Central memory CD8-positive, alpha-beta T cell (primary cell): Measurements from ENCODE around the gene DOP1B.
"Not testable (repeated sequence)": the region's sequence is repeated elsewhere in the genome, so short reads cannot be mapped to it uniquely, and the experiment has no call there.

ENCODE experiments used
- ATAC-seq: fragments of 150-1000 bp; cut with Tn5 transposase; replicated peaks from 2 replicates; pipeline ENCODE4 v1.10.0; 2022; ENCODE audit warnings: mild to moderate bottlenecking, moderate FRiP score, moderate number of reproducible peaks; ENCODE audit not compliant: poor library complexity, severe bottlenecking; ENCODE audit errors: extremely low read depth
- DNase-seq, 2 donors: peaks; one replicate each; pipeline ENCODE4 v3.0.0; 2021; ENCODE audit warnings: low spot score in 2 of 2
- H3K27ac Mint-ChIP-seq: one replicate; pipeline ENCODE4 v1.8.0; 2022; ENCODE audit warnings: low read depth, mild to moderate bottlenecking, moderate library complexity, mixed read lengths
- H3K27me3 Mint-ChIP-seq: one replicate; pipeline ENCODE4 v1.8.0; 2022; ENCODE audit warnings: mixed read lengths
- H3K36me3 Mint-ChIP-seq: one replicate; pipeline ENCODE4 v1.8.0; 2022; ENCODE audit warnings: mild to moderate bottlenecking, moderate library complexity, mixed read lengths; ENCODE audit not compliant: insufficient read depth
- H3K4me1 Mint-ChIP-seq: one replicate; pipeline ENCODE4 v1.8.0; 2022; ENCODE audit warnings: mixed read lengths
- H3K4me3 Mint-ChIP-seq: one replicate; pipeline ENCODE4 v1.8.0; 2022; ENCODE audit warnings: mild to moderate bottlenecking, moderate library complexity, mixed read lengths
- H3K9me3 Mint-ChIP-seq: one replicate; pipeline ENCODE4 v1.8.0; 2022; ENCODE audit warnings: mixed read lengths

DOP1B gene

GRCh38 chr21:36126208-36126565 lies 30.4 kb upstream of the DOP1B start:
- peaks cover 16% of the 10 kb centered on the region for H3K4me1 Mint-ChIP-seq
- H3K4me3 Mint-ChIP-seq, result no peak overlapping the region
- ATAC-seq, result no peak
- DNase-seq, result no peak
- H3K9me3 Mint-ChIP-seq, result no peaks in the 10 kb centered on the region
- H3K27ac Mint-ChIP-seq, result no peak overlapping the region
- H3K27me3 Mint-ChIP-seq, result no peaks in the 10 kb centered on the region
- peaks cover 3% of the 10 kb centered on the region for H3K36me3 Mint-ChIP-seq

GRCh38 chr21:36126621-36127110 lies 30.0 kb upstream of the DOP1B start:
- ATAC-seq (no peak), DNase-seq (no peak)
- peaks cover 3% of the 10 kb centered on the region for H3K36me3 Mint-ChIP-seq
- no peaks in the 10 kb centered on the region for H3K27me3 Mint-ChIP-seq
- H3K4me3 Mint-ChIP-seq, result no peak overlapping the region
- no peak overlapping the region for H3K27ac Mint-ChIP-seq
- H3K9me3 Mint-ChIP-seq, result no peaks in the 10 kb centered on the region
- H3K4me1 Mint-ChIP-seq, result peaks cover 16% of the 10 kb centered on the region

GRCh38 chr21:36127250-36127904 lies 29.2 kb upstream of the DOP1B start:
- Mint-ChIP-seq H3K27me3 (no peaks in the 10 kb centered on the region), H3K4me3 (no peak overlapping the region), H3K9me3 (no peaks in the 10 kb centered on the region), H3K4me1 (peaks cover 16% of the 10 kb centered on the region), H3K36me3 (peaks cover 3% of the 10 kb centered on the region), H3K27ac (no peak overlapping the region)
- no peak for ATAC-seq
- no peak for DNase-seq

GRCh38 chr21:36127977-36128376 lies 28.6 kb upstream of the DOP1B start:
- Mint-ChIP-seq H3K36me3 (peaks cover 3% of the 10 kb centered on the region), H3K4me3 (no peak overlapping the region), H3K27me3 (no peaks in the 10 kb centered on the region), H3K4me1 (peaks cover 16% of the 10 kb centered on the region), H3K9me3 (no peaks in the 10 kb centered on the region), H3K27ac (no peak overlapping the region)
- DNase-seq (no peak), ATAC-seq (no peak)

- Mint-ChIP-seq H3K27me3 (no peaks in the 10 kb centered on the region), H3K36me3 (peaks cover 5% of the 10 kb centered on the region), H3K4me3 (peak overlapping the region; percentile 53), H3K27ac (no peak overlapping the region), H3K4me1 (peaks cover 21% of the 10 kb centered on the region), H3K9me3 (no peaks in the 10 kb centered on the region)
- ATAC-seq (no peak), DNase-seq (no peak)
Measured at GRCh38 chr21:36129219-36129618, 27.4 kb upstream of the DOP1B start.

GRCh38 chr21:36130414-36130762 lies 26.2 kb upstream of the DOP1B start:
- not testable (repeated sequence) for DNase-seq, ATAC-seq, H3K27me3 Mint-ChIP-seq, H3K36me3 Mint-ChIP-seq, H3K9me3 Mint-ChIP-seq
- H3K27ac Mint-ChIP-seq, result peak overlapping the region; percentile 88
- H3K4me3 Mint-ChIP-seq, result peak overlapping the region; percentile 91
- H3K4me1 Mint-ChIP-seq, result peaks cover 24% of the 10 kb centered on the region

- H3K4me3 Mint-ChIP-seq, result peak overlapping the region; percentile 91
- DNase-seq, H3K27me3 Mint-ChIP-seq, ATAC-seq, H3K36me3 Mint-ChIP-seq, H3K9me3 Mint-ChIP-seq, H3K27ac Mint-ChIP-seq: not testable (repeated sequence)
- H3K4me1 Mint-ChIP-seq, result peaks cover 22% of the 10 kb centered on the region
Measured at GRCh38 chr21:36130839-36131238, 25.8 kb upstream of the DOP1B start.

- ATAC-seq (no peak), DNase-seq (no peak)
- no peak overlapping the region for H3K27ac Mint-ChIP-seq
- H3K27me3 Mint-ChIP-seq, result no peaks in the 10 kb centered on the region
- no peak overlapping the region for H3K4me3 Mint-ChIP-seq
- H3K36me3 Mint-ChIP-seq, result peaks cover 8% of the 10 kb centered on the region
- H3K9me3 Mint-ChIP-seq, result no peaks in the 10 kb centered on the region
- H3K4me1 Mint-ChIP-seq, result peaks cover 27% of the 10 kb centered on the region
Measured at GRCh38 chr21:36132696-36133095, 23.9 kb upstream of the DOP1B start.

- peak; percentile 28 for ATAC-seq
- Mint-ChIP-seq H3K27ac (peak within 1 kb of the TSS; percentile 85), H3K9me3 (no peaks in the 10 kb centered on the region), H3K4me1 (peaks cover 27% of the 10 kb centered on the region), H3K36me3 (peaks cover 6% of the 10 kb centered on the region), H3K4me3 (peak within 1 kb of the TSS; percentile 90), H3K27me3 (no peaks in the 10 kb centered on the region)
- no peak for DNase-seq
Measured at GRCh38 chr21:36134803-36135390, 21.7 kb upstream of the DOP1B start, which contains the start of gene CBR3. Gene CBR3, plus strand, starts transcription at chr21:36135079. Its CDS starts 114 bp downstream, at chr21:36135193.

GRCh38 chr21:36135391-36136102 lies 21.1 kb upstream of the DOP1B start:
- Mint-ChIP-seq H3K27me3 (no peaks in the 10 kb centered on the region), H3K4me1 (peaks cover 22% of the 10 kb centered on the region), H3K9me3 (no peaks in the 10 kb centered on the region), H3K4me3 (peak overlapping the region; percentile 90), H3K36me3 (peaks cover 6% of the 10 kb centered on the region), H3K27ac (peak overlapping the region; percentile 85)
- ATAC-seq (peak; percentile 78), DNase-seq (no peak)

GRCh38 chr21:36139791-36140190 lies 16.8 kb upstream of the DOP1B start:
- peaks cover 17% of the 10 kb centered on the region for H3K4me1 Mint-ChIP-seq
- H3K9me3 Mint-ChIP-seq, result not testable (repeated sequence)

GRCh38 chr21:36141513-36141925 lies 15.1 kb upstream of the DOP1B start:
- peak; percentile 71 to 76 for DNase-seq
- H3K36me3 Mint-ChIP-seq, result peaks cover 4% of the 10 kb centered on the region
- peaks cover 13% of the 10 kb centered on the region for H3K4me1 Mint-ChIP-seq
- no peak overlapping the region for H3K27ac Mint-ChIP-seq
- H3K9me3 Mint-ChIP-seq, result no peaks in the 10 kb centered on the region
- peak; percentile 92 for ATAC-seq
- no peak overlapping the region for H3K4me3 Mint-ChIP-seq
- no peaks in the 10 kb centered on the region for H3K27me3 Mint-ChIP-seq

More at GRCh38 chr21:36139791-36140190, 16.8 kb upstream of the DOP1B start:
- H3K36me3 Mint-ChIP-seq, ATAC-seq, DNase-seq, H3K27me3 Mint-ChIP-seq, H3K4me3 Mint-ChIP-seq, H3K27ac Mint-ChIP-seq: not testable (repeated sequence)

- H3K4me3 Mint-ChIP-seq, DNase-seq, H3K36me3 Mint-ChIP-seq, H3K27me3 Mint-ChIP-seq, ATAC-seq, H3K27ac Mint-ChIP-seq, H3K9me3 Mint-ChIP-seq: not testable (repeated sequence)
- H3K4me1 Mint-ChIP-seq, result peaks cover 16% of the 10 kb centered on the region
Measured at GRCh38 chr21:36144233-36144632, 12.4 kb upstream of the DOP1B start.
